IPS-20b (cell line): Measurements from ENCODE around the gene SWI5.

Source experiments
- H3K27ac ChIP-seq: one replicate; pipeline ENCODE4 v1.5.1; 2013; ENCODE audit warnings: low read length
- H3K27me3 ChIP-seq: 2 replicates; pipeline ENCODE4 v1.6.1; 2013; ENCODE audit warnings: mild to moderate bottlenecking, low read length, inconsistent platforms; ENCODE audit not compliant: insufficient read depth
- H3K36me3 ChIP-seq: 2 replicates; pipeline ENCODE4 v1.6.1; 2013; ENCODE audit warnings: low read depth, mild to moderate bottlenecking, inconsistent platforms, low read length, moderate library complexity; ENCODE audit not compliant: insufficient read depth
- H3K4me1 ChIP-seq: 2 replicates; pipeline ENCODE4 v1.6.1; 2013; ENCODE audit warnings: mild to moderate bottlenecking, control low read depth, inconsistent platforms, low read length, moderate library complexity; ENCODE audit not compliant: insufficient read depth
- H3K4me3 ChIP-seq: 2 replicates; pipeline ENCODE4 v1.5.1; 2013; ENCODE audit warnings: mild to moderate bottlenecking, low read length, inconsistent platforms
- H3K9ac ChIP-seq: 2 replicates; pipeline ENCODE4 v1.6.1; 2013; ENCODE audit warnings: low read depth, mild to moderate bottlenecking, inconsistent platforms, low read length, moderate library complexity
- H3K9me3 ChIP-seq: 2 replicates; pipeline ENCODE4 v1.6.1; 2013; ENCODE audit warnings: mild to moderate bottlenecking, low read depth, low read length, inconsistent platforms; ENCODE audit not compliant: insufficient read depth

The SWI5 gene

DNA sequence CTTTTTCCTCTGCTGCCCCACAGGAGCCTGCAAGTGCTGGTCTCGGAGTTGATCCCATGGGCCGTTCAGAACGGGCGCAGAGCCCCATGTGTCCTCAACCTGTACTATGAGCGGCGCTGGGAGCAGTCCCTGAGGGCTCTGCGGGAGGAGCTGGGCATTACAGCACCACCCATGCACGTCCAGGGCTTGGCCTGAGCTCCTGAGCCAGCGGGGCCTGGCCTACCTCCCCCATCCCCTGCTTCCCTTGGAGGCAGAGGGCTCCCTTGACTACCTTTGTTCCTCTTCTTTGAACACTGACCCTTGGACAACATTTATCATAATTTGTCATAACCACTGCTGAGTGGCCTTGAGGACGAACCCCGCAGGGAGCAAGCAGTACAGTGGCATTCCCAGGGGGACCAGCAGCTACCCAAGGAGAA, 57.4 kb downstream of the SWI5 start:
- Histone ChIP-seq H3K36me3 (peaks cover 17% of the 10 kb centered on the region), H3K9me3 (no peaks in the 10 kb centered on the region), H3K4me1 (no peaks in the 10 kb centered on the region), H3K4me3 (no peak overlapping the region), H3K27me3 (no peaks in the 10 kb centered on the region), H3K27ac (no peak overlapping the region), H3K9ac (no peak overlapping the region)

DNA sequence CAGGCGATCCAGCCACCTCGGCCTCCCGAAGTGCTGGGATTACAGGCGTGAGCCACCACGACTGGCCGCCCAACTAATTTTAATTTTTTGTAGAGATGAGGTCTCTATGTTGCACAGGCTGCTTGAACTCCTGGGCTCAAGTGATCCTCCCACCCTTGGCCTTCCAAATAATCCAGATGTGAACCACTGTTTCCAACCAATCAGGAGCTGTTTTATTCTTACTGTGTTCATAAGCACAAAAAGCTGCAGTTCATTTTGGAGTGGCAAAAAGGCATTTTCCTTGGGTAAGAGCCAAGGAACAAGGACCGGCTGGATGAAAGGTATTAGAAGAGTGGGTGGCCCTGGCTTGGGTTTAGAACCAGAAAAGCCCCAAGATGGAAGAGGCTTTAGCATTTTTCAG, 59.1 kb downstream of the SWI5 start:
- Histone ChIP-seq H3K27ac (no peak overlapping the region), H3K4me3 (no peak overlapping the region), H3K9ac (no peak overlapping the region), H3K4me1 (no peaks in the 10 kb centered on the region), H3K36me3 (peaks cover 11% of the 10 kb centered on the region), H3K27me3 (no peaks in the 10 kb centered on the region), H3K9me3 (no peaks in the 10 kb centered on the region)

DNA sequence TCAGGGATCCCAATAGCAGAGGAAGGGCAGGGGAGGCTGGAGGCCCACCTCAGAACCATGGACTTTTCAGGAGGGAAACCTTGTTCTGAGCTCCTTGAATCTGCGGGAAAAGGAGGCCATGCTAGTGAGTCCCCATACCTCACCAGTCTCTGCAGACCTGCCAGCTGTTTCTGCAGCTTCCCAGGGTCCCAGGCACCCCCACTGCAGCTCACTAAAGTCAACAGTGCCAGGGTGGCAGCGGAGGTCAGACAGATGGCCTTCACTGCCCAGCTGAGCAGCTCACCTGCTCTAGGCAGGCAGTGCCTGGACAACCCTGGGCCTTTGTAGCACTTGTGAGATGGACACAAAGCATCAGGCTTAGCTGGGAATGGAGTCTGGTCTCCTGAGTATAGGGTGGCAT, 59.8 kb downstream of the SWI5 start:
- Histone ChIP-seq H3K4me1 (no peaks in the 10 kb centered on the region), H3K27me3 (no peaks in the 10 kb centered on the region), H3K9ac (no peak overlapping the region), H3K4me3 (no peak overlapping the region), H3K36me3 (peaks cover 11% of the 10 kb centered on the region), H3K9me3 (no peaks in the 10 kb centered on the region), H3K27ac (no peak overlapping the region)

DNA sequence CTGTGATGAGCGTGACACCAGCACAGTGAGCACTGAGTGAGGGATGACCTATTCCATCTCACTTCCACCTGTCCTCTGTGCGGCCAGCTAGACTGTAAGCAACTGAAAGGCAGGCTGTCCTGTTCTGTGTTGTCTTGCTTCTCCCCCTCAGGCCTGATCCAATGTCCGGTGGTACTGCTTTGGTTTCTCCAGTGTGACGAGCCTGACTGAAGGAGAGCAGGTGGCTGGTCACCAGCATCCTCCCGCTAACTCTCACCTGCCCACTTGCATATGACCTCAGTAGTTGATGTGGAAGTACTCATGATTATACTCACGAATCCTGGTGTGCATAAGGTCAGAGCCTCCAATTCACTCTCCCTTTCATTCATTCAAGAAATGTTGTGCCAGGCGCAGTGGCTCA, 61.9 kb downstream of the SWI5 start:
- peaks cover 7% of the 10 kb centered on the region; the same call in 1 of the 2 replicates for H3K36me3 ChIP-seq
- no peak overlapping the region for H3K9ac ChIP-seq
- H3K4me1 ChIP-seq: no peaks in the 10 kb centered on the region
- H3K27me3 ChIP-seq: peaks cover 3% of the 10 kb centered on the region; the same call in 1 of the 2 replicates
- H3K4me3 ChIP-seq: no peak overlapping the region
- H3K27ac ChIP-seq: no peak overlapping the region
- H3K9me3 ChIP-seq: no peaks in the 10 kb centered on the region
